Suppressor macrophage (primary cell): ENCODE measurements around the gene ZNF383.
"Not testable (repeated sequence)": the region's sequence is repeated elsewhere in the genome, so short reads cannot be mapped to it uniquely, and the experiment has no call there.

Experiments
- DNase-seq, 4 experiments: peaks; one replicate each; pipeline ENCODE4 v3.0.0-alpha.2; 2020 to 2022

The ZNF383 gene

DNA sequence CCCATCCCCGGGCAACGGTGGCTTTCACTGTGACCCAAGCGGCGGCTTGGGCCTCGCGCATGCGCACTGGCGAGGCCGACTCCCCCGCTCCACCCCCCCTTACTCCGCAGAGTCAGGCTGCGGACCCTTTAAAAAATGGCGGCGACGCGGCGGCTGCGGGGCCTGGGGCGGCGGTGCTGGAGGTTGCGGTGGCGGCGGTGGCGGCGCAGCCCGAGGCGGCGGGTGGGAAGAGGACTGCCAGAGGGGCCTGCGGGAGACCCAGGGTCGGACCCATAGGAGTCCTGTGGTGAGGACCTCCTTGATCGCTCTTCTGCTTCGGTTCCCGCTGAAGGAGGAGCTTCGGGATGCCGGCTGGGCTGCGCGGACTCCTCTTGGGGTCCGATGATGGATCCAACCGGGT is 76.2 kb downstream of the ZNF383 start:
- DNase-seq = not testable (repeated sequence)
